Measurements from ENCODE around the gene WWC2. TPM values are rescaled to one million over a fixed set of nuclear protein-coding genes. Genes with fewer than 3 reads are reported as not detected.
"Not testable (repeated sequence)": the region's sequence is repeated elsewhere in the genome, so short reads cannot be mapped to it uniquely, and the experiment has no call there.

The WWC2 gene
- total RNA-seq, 1 donor from 2014 or later: 11.1 TPM

DNA sequence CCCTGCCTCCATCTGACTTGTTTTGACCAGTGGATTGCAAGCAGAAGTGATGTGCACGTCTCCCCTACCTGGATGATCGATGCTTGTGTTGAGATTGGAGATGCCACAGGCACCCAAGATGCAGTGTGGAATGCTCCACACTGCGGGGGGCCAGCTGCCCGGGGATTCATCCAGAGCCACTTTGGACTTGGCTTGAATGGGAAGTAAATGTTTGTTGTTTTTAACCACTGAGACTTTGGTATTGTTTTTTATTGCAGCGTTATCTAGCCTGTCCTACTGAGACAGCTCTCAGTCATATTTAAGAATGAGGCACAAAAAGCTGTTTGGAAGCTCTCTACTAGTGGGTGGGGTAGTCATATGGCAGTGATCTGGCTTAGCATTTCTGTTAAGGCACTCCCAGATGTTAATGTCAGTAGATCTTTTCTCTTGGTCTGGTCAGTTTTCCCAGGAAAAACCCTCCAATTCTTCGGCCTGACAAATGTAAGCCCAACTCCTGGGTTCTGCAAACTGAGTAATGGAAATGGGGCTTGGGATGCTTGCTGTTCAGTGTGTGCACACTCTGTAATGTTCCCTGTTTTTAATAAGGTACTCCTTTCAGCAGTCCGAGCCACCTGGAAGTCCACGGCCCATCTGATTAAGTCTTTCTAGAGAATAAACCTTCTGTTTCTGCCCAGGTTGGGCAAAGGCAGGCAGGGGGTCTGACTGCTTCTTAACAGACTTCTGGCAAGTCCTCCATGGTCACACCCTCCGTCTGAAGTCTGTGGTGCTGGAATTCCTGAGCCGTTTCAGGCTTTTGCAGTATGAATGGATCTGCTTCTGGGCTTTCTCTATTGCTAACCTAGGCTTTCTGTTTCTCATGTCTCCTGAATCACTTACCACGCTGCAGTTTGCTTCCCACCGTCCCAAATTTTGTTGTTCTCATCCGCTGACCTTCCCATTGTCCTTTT is 74.8 kb downstream of the WWC2 start:
- no peak for ATAC-seq

GRCh38 chr4:183175631-183176232 is 76.7 kb downstream of the WWC2 start:
- ATAC-seq: no peak

DNA sequence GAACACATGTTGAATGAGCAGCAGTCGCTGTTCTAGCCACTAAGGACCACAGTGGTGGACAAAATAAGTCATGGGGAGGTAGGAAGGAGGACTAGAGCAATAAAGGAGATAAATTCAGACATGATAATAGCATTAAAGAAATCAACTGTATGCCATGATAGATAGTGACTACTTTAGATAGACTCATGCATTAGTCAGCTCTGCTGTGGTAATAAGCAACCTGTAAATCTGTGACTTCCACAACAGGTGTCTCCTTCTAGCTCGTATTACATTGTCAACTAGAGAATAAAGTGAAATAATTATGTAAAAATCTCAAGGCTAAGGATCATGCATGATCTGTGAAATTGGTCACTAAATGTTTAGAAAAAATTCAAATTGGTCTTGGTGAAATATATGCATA is 77.9 kb downstream of the WWC2 start:
- ATAC-seq: no peak

- no peak for ATAC-seq
Observed at GRCh38 chr4:183178201-183178600, 79.1 kb downstream of the WWC2 start.

GRCh38 chr4:183180096-183180495 is 81.0 kb downstream of the WWC2 start:
- ATAC-seq: no peak

DNA sequence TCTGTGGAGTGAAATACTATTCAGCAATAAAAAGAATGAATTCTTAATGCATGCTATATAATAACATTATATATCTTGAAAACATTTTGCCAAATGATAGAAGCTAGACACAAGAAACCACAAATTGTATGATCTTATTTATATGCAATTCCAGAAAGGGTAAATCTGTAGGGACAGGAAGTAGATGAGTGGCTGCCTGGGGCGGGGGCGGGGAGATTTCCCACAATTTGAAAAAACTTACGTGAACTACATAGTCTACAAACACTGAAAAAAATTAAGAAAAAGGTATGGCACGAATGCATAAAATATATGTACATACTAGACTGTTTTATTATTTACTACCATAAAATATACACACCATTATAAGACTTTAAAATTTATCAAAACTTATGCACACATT is 81.6 kb downstream of the WWC2 start:
- no peak for ATAC-seq

DNA sequence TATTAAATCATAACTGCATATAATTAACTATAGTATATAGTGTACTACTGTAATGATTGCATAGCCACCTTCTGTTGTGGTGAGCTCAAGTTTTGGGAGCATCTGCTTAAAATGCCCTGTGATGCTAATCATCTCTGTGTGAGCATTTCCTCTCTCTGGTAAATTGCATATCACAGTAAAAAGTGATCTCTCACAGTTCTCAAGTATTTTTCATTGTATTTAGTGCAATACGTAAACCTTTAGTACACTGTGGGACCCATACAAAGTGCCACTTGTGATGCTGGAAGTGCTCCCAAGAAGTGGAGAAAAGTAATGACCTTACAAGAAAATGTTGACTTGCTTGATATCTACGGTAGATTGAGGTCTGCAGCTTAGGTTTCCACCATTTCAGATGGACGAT is 82.0 kb downstream of the WWC2 start:
- ATAC-seq: no peak

- peak; percentile 64 for ATAC-seq
Observed at GRCh38 chr4:183182873-183183725, 84.0 kb downstream of the WWC2 start.

DNA sequence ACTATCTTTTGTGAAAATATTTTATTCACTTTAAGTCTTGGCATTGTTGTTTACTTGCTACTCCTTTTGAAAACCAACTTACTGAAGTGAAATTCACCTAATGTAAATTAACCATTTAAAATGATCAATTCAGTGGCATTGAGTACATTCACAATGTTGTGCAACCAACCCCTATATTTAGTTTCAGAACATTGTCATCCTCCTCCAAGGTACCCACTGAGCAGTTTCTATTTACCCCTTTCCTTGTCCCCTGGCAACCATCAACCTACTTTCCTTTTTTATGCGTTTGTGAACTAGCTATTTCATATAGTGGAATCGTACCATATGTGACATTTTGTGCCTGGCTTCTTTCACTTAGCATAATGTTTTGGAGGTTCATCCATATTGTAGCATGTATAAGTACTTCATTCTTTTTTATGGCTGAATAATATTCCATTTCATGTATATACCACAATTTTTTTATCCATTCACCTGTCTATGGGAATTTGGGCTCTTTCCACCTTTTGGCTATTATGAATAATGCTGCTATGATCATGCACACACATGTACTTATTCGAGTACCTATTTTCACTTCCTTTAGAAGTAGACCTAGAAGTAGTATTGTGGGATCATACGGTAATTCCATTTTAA is 85.0 kb downstream of the WWC2 start:
- ATAC-seq: no peak

DNA sequence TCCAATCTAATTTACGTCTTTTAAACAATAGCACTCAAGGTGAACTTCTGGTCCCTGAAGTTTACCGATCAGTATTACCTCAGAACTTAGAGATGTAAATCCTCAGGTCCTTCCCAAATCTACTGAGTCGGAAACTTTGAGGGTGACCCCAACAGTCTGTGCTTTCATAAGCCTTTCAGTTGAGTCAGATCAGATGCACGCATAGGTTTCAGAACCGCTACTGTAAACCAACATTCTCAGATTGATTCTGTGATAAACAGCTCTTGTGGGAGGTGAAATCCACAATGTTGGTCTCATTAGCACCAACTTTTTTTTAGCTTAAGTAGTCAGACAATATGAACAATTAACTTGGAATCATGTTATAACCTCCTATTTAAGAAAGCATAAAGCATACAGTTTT is 86.0 kb downstream of the WWC2 start:
- no peak for ATAC-seq

DNA sequence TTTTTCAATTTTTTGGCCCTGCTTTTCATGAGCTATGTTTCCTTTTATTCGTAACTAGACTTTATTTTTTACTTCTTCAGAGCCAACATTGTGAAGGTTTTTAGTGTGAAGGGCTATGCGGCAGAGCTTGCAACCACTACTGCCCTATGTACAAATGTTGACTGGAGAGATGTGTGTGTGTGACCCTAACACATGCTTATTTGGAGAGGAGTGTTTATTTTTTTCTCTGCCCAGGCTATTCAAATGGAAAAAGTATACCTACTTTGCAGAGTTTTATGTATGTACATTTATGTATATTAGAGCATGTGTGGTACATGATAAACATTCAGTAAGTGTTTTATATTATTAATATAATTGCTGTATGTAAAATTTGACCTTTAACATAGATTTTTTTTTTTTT is 86.5 kb downstream of the WWC2 start:
- ATAC-seq: no peak

- no peak for ATAC-seq
Observed at GRCh38 chr4:183186813-183187212, 87.8 kb downstream of the WWC2 start.

GRCh38 chr4:183190900-183191527 is 92.0 kb downstream of the WWC2 start:
- ATAC-seq: no peak

DNA sequence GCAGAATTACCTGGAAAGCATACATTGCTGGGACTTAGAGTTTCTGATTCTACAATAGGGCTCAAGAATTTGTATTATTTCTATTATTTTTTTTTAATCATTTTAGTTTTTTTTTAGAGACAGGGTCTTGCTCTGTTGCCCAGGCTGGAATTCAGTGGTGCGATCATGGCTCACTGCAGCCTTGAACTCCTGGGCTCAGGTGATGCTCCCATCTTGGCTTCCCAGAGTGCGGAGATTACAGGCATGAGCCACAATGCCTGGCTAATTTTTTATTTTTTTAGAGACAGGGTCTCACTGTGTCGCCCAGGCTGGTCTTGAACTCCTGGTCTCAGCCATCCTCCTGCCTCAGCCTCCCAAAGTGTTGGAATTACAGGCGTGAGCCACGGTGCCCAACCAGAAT is 92.6 kb downstream of the WWC2 start:
- no peak for ATAC-seq

DNA sequence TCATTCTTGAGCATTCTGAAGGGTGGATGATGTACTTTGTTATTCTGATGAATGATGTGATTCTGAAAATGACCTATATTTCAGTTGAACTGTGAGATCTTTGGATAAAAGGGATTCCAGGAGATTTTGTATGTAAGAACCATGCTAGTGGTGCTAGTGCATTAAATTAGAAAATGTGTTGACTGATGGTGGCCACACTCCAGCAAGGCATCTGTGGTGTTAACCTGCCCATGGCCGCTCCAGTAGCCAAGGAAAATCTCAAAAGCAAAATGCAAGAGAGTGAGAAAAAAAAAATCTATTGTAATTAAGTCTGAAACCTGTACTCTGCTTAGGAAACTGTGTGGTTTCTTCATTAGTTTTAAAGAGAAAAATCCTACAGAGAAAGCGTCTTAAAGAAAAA is 93.5 kb downstream of the WWC2 start:
- no peak for ATAC-seq

- not testable (repeated sequence) for ATAC-seq
Observed at GRCh38 chr4:183193730-183194338, 94.8 kb downstream of the WWC2 start.

- no peak for ATAC-seq
Observed at GRCh38 chr4:183195534-183195933, 96.5 kb downstream of the WWC2 start.

GRCh38 chr4:183197140-183197539 is 98.1 kb downstream of the WWC2 start:
- no peak for ATAC-seq

GRCh38 chr4:183200453-183200852 is 101.4 kb downstream of the WWC2 start:
- peak; percentile 91 for ATAC-seq

DNA sequence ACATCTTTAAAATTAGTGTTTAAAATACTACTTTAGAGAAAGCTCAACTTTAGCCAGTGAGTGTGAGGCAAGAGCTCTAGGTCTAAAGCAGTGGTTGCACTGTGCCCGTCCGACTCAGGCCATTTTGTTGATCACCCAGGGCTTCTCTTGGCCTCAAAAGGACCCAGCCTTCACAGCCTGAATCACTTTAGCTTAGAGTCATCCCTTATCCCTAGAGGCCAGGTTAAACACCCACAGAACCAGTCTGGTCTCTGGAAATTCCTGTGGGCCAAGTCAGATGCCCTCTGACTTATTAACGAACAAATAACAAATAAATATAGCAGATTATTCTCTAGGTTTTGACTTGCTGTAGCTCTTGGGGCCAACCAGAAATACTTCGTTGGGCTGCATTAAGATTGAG is 102.3 kb downstream of the WWC2 start:
- peak; percentile 95 for ATAC-seq

DNA sequence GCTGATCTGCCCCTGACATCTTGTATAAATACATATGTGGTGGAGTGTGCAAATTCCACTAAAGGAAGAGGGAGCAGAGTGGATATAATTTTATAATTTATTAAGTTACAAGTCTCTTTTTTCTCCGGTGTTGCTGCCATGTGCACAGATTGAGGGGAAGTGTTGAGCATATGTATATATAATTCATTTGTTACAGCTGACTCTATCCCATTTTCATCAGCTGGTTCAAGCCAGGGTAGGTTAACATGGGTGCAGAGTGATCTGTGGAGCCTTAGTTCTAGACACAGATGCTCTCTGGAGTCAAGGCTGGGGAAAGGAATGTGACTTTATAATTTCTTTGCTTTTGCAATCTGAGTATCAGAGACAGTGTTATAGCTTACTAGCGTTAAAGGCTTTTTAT is 103.5 kb downstream of the WWC2 start:
- ATAC-seq: no peak

GRCh38 chr4:183204793-183205192 is 105.7 kb downstream of the WWC2 start:
- no peak for ATAC-seq

All from esophagus mucosa (tissue), 1 donor.